CD14-positive monocyte (primary cell): ENCODE data around the gene ACBD3. TPM values are rescaled to one million over a fixed set of nuclear protein-coding genes. Genes with fewer than 3 reads are reported as not detected.

ENCODE experiments used
- DNase-seq, 3 donors: peaks; one replicate each; pipeline ENCODE4 v3.0.0-alpha.2; 2011 to 2022
- H2AFZ ChIP-seq: 2 replicates; pipeline ENCODE4 v1.6.0; 2012; ENCODE audit warnings: mild to moderate bottlenecking, low read depth, low read length, inconsistent platforms; ENCODE audit not compliant: insufficient read depth, poor library complexity, severe bottlenecking
- H3K27ac ChIP-seq, 2 donors: 1 replicate in 1 of 2; 2 replicates in 1 of 2; pipeline ENCODE4 v1.5.1; 2012 to 2013; ENCODE audit warnings: low read length in 2 of 2, control low read depth in 1 of 2, inconsistent platforms in 1 of 2, low read depth in 1 of 2, mild to moderate bottlenecking in 1 of 2
- H3K27me3 ChIP-seq, 2 donors: one replicate each; pipeline versions ENCODE4 v1.6.0 to v1.6.1; 2011 to 2013; ENCODE audit warnings: low read length in 2 of 2; ENCODE audit not compliant: control insufficient read depth in 2 of 2, insufficient read depth in 2 of 2
- H3K36me3 ChIP-seq, 2 donors: replicated peaks in 1 of 2; 1 replicate in 1 of 2; 2 replicates in 1 of 2; pipeline versions ENCODE4 v1.5.1 to v1.6.1; 2012 to 2013; ENCODE audit warnings: low read length in 2 of 2, control low read depth in 1 of 2, inconsistent platforms in 1 of 2, mild to moderate bottlenecking in 1 of 2; ENCODE audit not compliant: insufficient read depth in 2 of 2, control insufficient read depth in 1 of 2
- H3K4me1 ChIP-seq, 2 donors: 1 replicate in 1 of 2; 2 replicates in 1 of 2; pipeline versions ENCODE4 v1.5.1 to v1.6.1; 2012 to 2013; ENCODE audit warnings: low read length in 2 of 2, control low read depth in 1 of 2, inconsistent platforms in 1 of 2, mild to moderate bottlenecking in 1 of 2, moderate library complexity in 1 of 2; ENCODE audit not compliant: insufficient read depth in 2 of 2, control insufficient read depth in 1 of 2
- H3K4me2 ChIP-seq: replicated peaks from 2 replicates; pipeline ENCODE3; 2012; ENCODE audit warnings: low read length, moderate library complexity, mild to moderate bottlenecking; ENCODE audit not compliant: poor library complexity, severe bottlenecking; ENCODE audit errors: extremely low read depth
- H3K4me3 ChIP-seq, 3 experiments: fragments of 200-600 bp in 1 of 3; sonication (generic) in 1 of 3; replicated peaks in 1 of 3; 1 replicate in 2 of 3; 2 replicates in 1 of 3; pipeline ENCODE4 v1.5.1; 2011 to 2013; ENCODE audit warnings: low read length in 3 of 3, mild to moderate bottlenecking in 3 of 3, control low read depth in 2 of 3, low read depth in 2 of 3, inconsistent platforms in 1 of 3, moderate library complexity in 1 of 3
- H3K79me2 ChIP-seq: 2 replicates; pipeline ENCODE4 v1.6.0; 2012; ENCODE audit warnings: mild to moderate bottlenecking, control low read depth, inconsistent platforms, low read length, moderate library complexity; ENCODE audit not compliant: insufficient read depth
- H3K9ac ChIP-seq: 2 replicates; pipeline ENCODE4 v1.6.0; 2017; ENCODE audit warnings: low read length, mild to moderate bottlenecking; ENCODE audit not compliant: insufficient read depth, poor library complexity, severe bottlenecking
- H3K9me3 ChIP-seq, 2 donors: replicated peaks in 1 of 2; 1 replicate in 1 of 2; 2 replicates in 1 of 2; pipeline versions ENCODE4 v1.5.1 to v1.6.1; 2012 to 2013; ENCODE audit warnings: low read length in 2 of 2, control low read depth in 1 of 2; ENCODE audit not compliant: control insufficient read depth in 1 of 2, insufficient read depth in 1 of 2
- H4K20me1 ChIP-seq: 2 replicates; pipeline ENCODE4 v1.6.0; 2012; ENCODE audit warnings: mild to moderate bottlenecking, low read length, control low read depth, moderate library complexity; ENCODE audit not compliant: insufficient read depth
- H3K27ac Mint-ChIP-seq, 7 donors: one replicate each; pipeline ENCODE4 v1.8.0; 2020; ENCODE audit warnings: mild to moderate bottlenecking in 7 of 7, mixed read lengths in 7 of 7, moderate library complexity in 6 of 7, inconsistent platforms in 2 of 7
- H3K27me3 Mint-ChIP-seq, 3 donors: one replicate each; pipeline ENCODE4 v1.8.0; 2021 to 2022; ENCODE audit warnings: low read depth in 3 of 3, mild to moderate bottlenecking in 3 of 3, mixed read lengths in 3 of 3, moderate library complexity in 3 of 3, inconsistent platforms in 1 of 3
- H3K36me3 Mint-ChIP-seq, 2 donors: one replicate each; pipeline ENCODE4 v1.8.0; 2020; ENCODE audit warnings: mixed read lengths in 2 of 2, inconsistent platforms in 1 of 2, mild to moderate bottlenecking in 1 of 2
- H3K4me1 Mint-ChIP-seq: one replicate; pipeline ENCODE4 v1.8.0; 2020; ENCODE audit warnings: mild to moderate bottlenecking, mixed read lengths
- H3K4me3 Mint-ChIP-seq, 2 donors: one replicate each; pipeline ENCODE4 v1.8.0; 2020; ENCODE audit warnings: mild to moderate bottlenecking in 2 of 2, mixed read lengths in 2 of 2, moderate library complexity in 1 of 2
- H3K9me3 Mint-ChIP-seq, 7 donors: one replicate each; pipeline ENCODE4 v1.8.0; 2020 to 2022; ENCODE audit warnings: mixed read lengths in 7 of 7, mild to moderate bottlenecking in 6 of 7, moderate library complexity in 6 of 7, inconsistent platforms in 2 of 7
- WGBS: methylation state at CpG from one replicate; pipeline ENCODE4 v1.1.5; 2013; ENCODE audit warnings: missing lambda C conversion rate; ENCODE audit not compliant: insufficient coverage; 5-methylcytosine and 5-hydroxymethylcytosine counted together
- intact Hi-C, 2 donors: fragments of 100-400 bp; cut with micrococcal nuclease; formaldehyde crosslinking; loops; one replicate each; pipeline versions ENCODE4 v1.15.0 to v1.15.1; 2023
- polyA plus RNA-seq, 3 donors: library from polyadenylated mRNA; depleted of rRNA in 1 of 3; unstranded in 2 of 3; stranded (reverse) in 1 of 3; fragments of 300-500 nt in 2 of 3; fragments of >200 nt in 1 of 3; fragmentation: Illumina TruSeq in 2 of 3; gene quantifications; 1 replicate in 2 of 3; 2 replicates in 1 of 3; pipeline ENCODE4 v1.2.3, GENCODE V29; 2012 to 2021
- TF ChIP-seq, protein P1 (sequence below): fragments of 200-600 bp; IDR thresholded peaks from one replicate; pipeline ENCODE4 v1.8.0; 2022; ENCODE audit warnings: antibody characterized with exemption, mild to moderate bottlenecking

ACBD3 gene
- polyA plus RNA-seq, 3 donors, result 7.0 to 16.3 (median 11.4) TPM

DNA sequence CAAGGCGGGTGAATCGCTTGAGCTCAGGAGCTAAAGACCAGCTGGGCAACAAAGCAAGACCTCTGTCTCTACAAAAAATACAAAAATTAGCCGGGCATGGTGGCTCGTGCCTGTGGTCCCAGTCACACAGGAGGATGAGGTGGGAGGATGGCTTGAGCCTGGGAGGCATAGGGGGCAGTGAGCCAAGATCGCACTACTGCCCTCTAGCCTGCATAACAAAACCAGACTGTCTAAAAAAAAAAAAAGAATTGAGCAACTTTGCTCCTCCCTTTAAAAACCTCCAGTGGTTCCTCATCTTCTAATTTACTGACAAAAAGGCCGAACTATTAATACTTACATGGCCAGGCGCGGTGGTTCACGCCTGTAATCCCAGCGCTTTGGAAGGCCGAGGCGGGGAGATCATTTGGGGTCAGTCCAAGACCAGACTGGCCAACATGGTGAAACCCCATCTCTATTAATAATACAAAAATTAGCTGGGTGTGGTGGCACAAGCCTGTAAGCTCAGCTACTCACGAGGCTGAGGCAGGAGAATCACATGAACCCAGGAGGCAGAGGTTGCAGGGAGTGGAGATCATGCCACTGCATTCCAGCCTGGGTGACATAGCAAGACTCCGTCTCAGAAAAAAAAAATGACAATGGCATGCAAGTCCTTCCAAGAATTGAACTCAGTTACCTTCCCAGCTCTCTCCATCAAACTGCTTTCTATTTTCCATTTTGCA is 4.4 kb downstream of the ACBD3 start:
- Histone ChIP-seq H3K4me3 (peak overlapping the region in 1 of 3 experiments; percentile 63), H2AFZ (no peak overlapping the region), H3K9ac (no peak overlapping the region), H4K20me1 (peaks cover 66% of the 10 kb centered on the region), H3K4me2 (peak overlapping the region; percentile 59), H3K79me2 (peaks cover 98% of the 10 kb centered on the region), H3K27ac (peak overlapping the region; percentile 64 to 82), H3K4me1 (peaks cover 35 to 40% of the 10 kb centered on the region in 2 donors), H3K36me3 (peaks cover 0 to 5% of the 10 kb centered on the region in 2 donors), H3K9me3 (no peaks in the 10 kb centered on the region), H3K27me3 (no peaks in the 10 kb centered on the region)
- peaks cover 12 to 36% of the 10 kb centered on the region in 2 donors for H3K36me3 Mint-ChIP-seq
- peaks cover 0 to 3% (median 0%) of the 10 kb centered on the region in 7 donors for H3K9me3 Mint-ChIP-seq
- peaks cover 35% of the 10 kb centered on the region for H3K4me1 Mint-ChIP-seq
- peak overlapping the region; percentile 81 to 97 (median 88) for H3K27ac Mint-ChIP-seq
- intact Hi-C loops, result loop anchor here in 1 of 2 donors (10.0 kb wide), 1 partner anchor 117 kb away; the partner anchor contains the start of gene H3-3A
- no CpG with 5 or more reads among the region's 14 CpGs for WGBS
- H3K4me3 Mint-ChIP-seq, result peak overlapping the region; percentile 64 to 70
- DNase-seq, result peak; percentile 53 to 78 (median 72)
- H3K27me3 Mint-ChIP-seq, result no peaks in the 10 kb centered on the region
- TF ChIP-seq, protein P1, sequence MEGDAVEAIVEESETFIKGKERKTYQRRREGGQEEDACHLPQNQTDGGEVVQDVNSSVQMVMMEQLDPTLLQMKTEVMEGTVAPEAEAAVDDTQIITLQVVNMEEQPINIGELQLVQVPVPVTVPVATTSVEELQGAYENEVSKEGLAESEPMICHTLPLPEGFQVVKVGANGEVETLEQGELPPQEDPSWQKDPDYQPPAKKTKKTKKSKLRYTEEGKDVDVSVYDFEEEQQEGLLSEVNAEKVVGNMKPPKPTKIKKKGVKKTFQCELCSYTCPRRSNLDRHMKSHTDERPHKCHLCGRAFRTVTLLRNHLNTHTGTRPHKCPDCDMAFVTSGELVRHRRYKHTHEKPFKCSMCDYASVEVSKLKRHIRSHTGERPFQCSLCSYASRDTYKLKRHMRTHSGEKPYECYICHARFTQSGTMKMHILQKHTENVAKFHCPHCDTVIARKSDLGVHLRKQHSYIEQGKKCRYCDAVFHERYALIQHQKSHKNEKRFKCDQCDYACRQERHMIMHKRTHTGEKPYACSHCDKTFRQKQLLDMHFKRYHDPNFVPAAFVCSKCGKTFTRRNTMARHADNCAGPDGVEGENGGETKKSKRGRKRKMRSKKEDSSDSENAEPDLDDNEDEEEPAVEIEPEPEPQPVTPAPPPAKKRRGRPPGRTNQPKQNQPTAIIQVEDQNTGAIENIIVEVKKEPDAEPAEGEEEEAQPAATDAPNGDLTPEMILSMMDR, result peak; percentile 71

GRCh38 chr1:226176870-226177269 is 9.7 kb downstream of the ACBD3 start:
- no peak overlapping the region for H2AFZ ChIP-seq
- intact Hi-C loops, result no loop called here
- H3K9me3 ChIP-seq, result no peaks in the 10 kb centered on the region
- Mint-ChIP-seq H3K27me3 (no peaks in the 10 kb centered on the region), H3K27ac (no peak overlapping the region), H3K4me3 (no peak overlapping the region), H3K36me3 (peaks cover 19 to 39% of the 10 kb centered on the region in 2 donors), H3K4me1 (peaks cover 4% of the 10 kb centered on the region), H3K9me3 (peaks cover 0 to 3% (median 0%) of the 10 kb centered on the region in 7 donors)
- no peak overlapping the region for H3K4me2 ChIP-seq
- H4K20me1 ChIP-seq, result peaks cover 99% of the 10 kb centered on the region
- H3K4me3 ChIP-seq, result no peak overlapping the region
- DNase-seq, result no peak
- H3K36me3 ChIP-seq, result peaks cover 5 to 14% of the 10 kb centered on the region in 2 donors
- H3K27ac ChIP-seq, result no peak overlapping the region
- H3K79me2 ChIP-seq, result peaks cover 100% of the 10 kb centered on the region
- no peak overlapping the region for H3K9ac ChIP-seq
- no peaks in the 10 kb centered on the region for H3K27me3 ChIP-seq
- 83% methylated on average over 1 of the region's 8 CpGs for WGBS
- H3K4me1 ChIP-seq, result peaks cover 3% of the 10 kb centered on the region in 2 donors
- TF ChIP-seq, protein P1, result no peak
